NK-92 (cell line): ENCODE measurements around the gene CAPRIN2.

Experiments
- DNase-seq: peaks from one replicate; lab custom pipeline; 2025; ENCODE audit not compliant: unreplicated experiment; lab: John Stamatoyannopoulos, UW

The CAPRIN2 gene

GRCh38 chr12:30707613-30708342, 47.0 kb downstream of the CAPRIN2 start:
- no peak for DNase-seq

GRCh38 chr12:30706476-30706875, 48.3 kb downstream of the CAPRIN2 start:
- DNase-seq: no peak

GRCh38 chr12:30701056-30701455, 53.7 kb downstream of the CAPRIN2 start:
- DNase-seq: no peak

GRCh38 chr12:30700216-30700900, 54.4 kb downstream of the CAPRIN2 start:
- DNase-seq: no peak

GRCh38 chr12:30698346-30698745, 56.4 kb downstream of the CAPRIN2 start:
- DNase-seq: no peak

- DNase-seq: no peak
Observed at GRCh38 chr12:30696943-30697342, 57.8 kb downstream of the CAPRIN2 start.

- no peak for DNase-seq
Observed at GRCh38 chr12:30696486-30696885, 58.3 kb downstream of the CAPRIN2 start.

GRCh38 chr12:30696103-30696408, 58.7 kb downstream of the CAPRIN2 start:
- no peak for DNase-seq

- DNase-seq: peak; percentile 37
Observed at GRCh38 chr12:30695199-30696102, 59.3 kb downstream of the CAPRIN2 start, which contains the start of gene IPO8. Gene IPO8, minus strand, starts transcription at chr12:30695869. Its CDS starts 222 bp downstream, at chr12:30695647.

- DNase-seq: no peak
Observed at GRCh38 chr12:30694412-30695198, 60.1 kb downstream of the CAPRIN2 start.

GRCh38 chr12:30692470-30692869, 62.3 kb downstream of the CAPRIN2 start:
- DNase-seq: no peak

GRCh38 chr12:30691122-30691879, 63.5 kb downstream of the CAPRIN2 start:
- no peak for DNase-seq

- DNase-seq: no peak
Observed at GRCh38 chr12:30687265-30687986, 67.3 kb downstream of the CAPRIN2 start.

GRCh38 chr12:30679241-30679640, 75.5 kb downstream of the CAPRIN2 start:
- DNase-seq: no peak

GRCh38 chr12:30678221-30678620, 76.5 kb downstream of the CAPRIN2 start:
- no peak for DNase-seq

- no peak for DNase-seq
Observed at GRCh38 chr12:30661210-30661609, 93.5 kb downstream of the CAPRIN2 start.
